Measurements from ENCODE around the gene LGALS1. TPM values are rescaled to one million over a fixed set of nuclear protein-coding genes. Genes with fewer than 3 reads are reported as not detected.

The LGALS1 gene
- 1,000 to 10,000 TPM; 1,423 to 2,007 (median 1,545) TPM for polyA plus RNA-seq (ENCODE audit: insufficient read length in 10 of 10)
- long read RNA-seq, donor 1, transcript LGALS1-201 (4 exons, 560 nt), result major isoform, 1,138 of 1,397 reads
- long read RNA-seq, donor 1, transcript LGALS1-204 (2 exons, 303 nt), result minor isoform, 5 of 1,397 reads
- long read RNA-seq, donor 1, partial matches to known transcripts, result 178 of 1,397 reads
- long read RNA-seq, donor 1, other reads (novel, unspliced or antisense), result 70 of 1,397 reads
- long read RNA-seq, donor 2, transcript LGALS1-202 (4 exons, 637 nt), result minor isoform, 6 of 1,404 reads
- long read RNA-seq, donor 2, transcript LGALS1-204 (2 exons, 303 nt), result minor isoform, 5 of 1,404 reads
- long read RNA-seq, donor 2, transcript LGALS1-201 (4 exons, 560 nt), result major isoform, 1,153 of 1,404 reads
- long read RNA-seq, donor 2, partial matches to known transcripts, result 149 of 1,404 reads
- long read RNA-seq, donor 2, other reads (novel, unspliced or antisense), result 91 of 1,404 reads
- long read RNA-seq, donor 3, result 0 reads
- long read RNA-seq, donor 4, transcript LGALS1-201 (4 exons, 560 nt), result major isoform, 714 of 908 reads
- long read RNA-seq, donor 4, transcript LGALS1-204 (2 exons, 303 nt), result minor isoform, 5 of 908 reads
- long read RNA-seq, donor 4, partial matches to known transcripts, result 145 of 908 reads
- long read RNA-seq, donor 4, other reads (novel, unspliced or antisense), result 44 of 908 reads
- long read RNA-seq, donor 5, transcript LGALS1-204 (2 exons, 303 nt), result minor isoform, 7 of 1,681 reads
- long read RNA-seq, donor 5, transcript LGALS1-201 (4 exons, 560 nt), result major isoform, 1,335 of 1,681 reads
- long read RNA-seq, donor 5, partial matches to known transcripts, result 215 of 1,681 reads
- long read RNA-seq, donor 5, other reads (novel, unspliced or antisense), result 121 of 1,681 reads
- long read RNA-seq, donor 6, transcript LGALS1-201 (4 exons, 560 nt), result major isoform, 1,091 of 1,444 reads
- long read RNA-seq, donor 6, transcript LGALS1-204 (2 exons, 303 nt), result minor isoform, 5 of 1,444 reads
- long read RNA-seq, donor 6, partial matches to known transcripts, result 275 of 1,444 reads
- long read RNA-seq, donor 6, other reads (novel, unspliced or antisense), result 69 of 1,444 reads
- long read RNA-seq, donor 7, transcript LGALS1-201 (4 exons, 560 nt), result major isoform, 641 of 768 reads
- long read RNA-seq, donor 7, partial matches to known transcripts, result 77 of 768 reads
- long read RNA-seq, donor 7, other reads (novel, unspliced or antisense), result 46 of 768 reads
- long read RNA-seq, donor 8, transcript LGALS1-201 (4 exons, 560 nt), result major isoform, 713 of 969 reads
- long read RNA-seq, donor 8, partial matches to known transcripts, result 201 of 969 reads
- long read RNA-seq, donor 8, other reads (novel, unspliced or antisense), result 50 of 969 reads
- long read RNA-seq, donor 9, transcript LGALS1-201 (4 exons, 560 nt), result major isoform, 149 of 183 reads
- long read RNA-seq, donor 9, partial matches to known transcripts, result 27 of 183 reads
- long read RNA-seq, donor 9, other reads (novel, unspliced or antisense), result 6 of 183 reads

DNA sequence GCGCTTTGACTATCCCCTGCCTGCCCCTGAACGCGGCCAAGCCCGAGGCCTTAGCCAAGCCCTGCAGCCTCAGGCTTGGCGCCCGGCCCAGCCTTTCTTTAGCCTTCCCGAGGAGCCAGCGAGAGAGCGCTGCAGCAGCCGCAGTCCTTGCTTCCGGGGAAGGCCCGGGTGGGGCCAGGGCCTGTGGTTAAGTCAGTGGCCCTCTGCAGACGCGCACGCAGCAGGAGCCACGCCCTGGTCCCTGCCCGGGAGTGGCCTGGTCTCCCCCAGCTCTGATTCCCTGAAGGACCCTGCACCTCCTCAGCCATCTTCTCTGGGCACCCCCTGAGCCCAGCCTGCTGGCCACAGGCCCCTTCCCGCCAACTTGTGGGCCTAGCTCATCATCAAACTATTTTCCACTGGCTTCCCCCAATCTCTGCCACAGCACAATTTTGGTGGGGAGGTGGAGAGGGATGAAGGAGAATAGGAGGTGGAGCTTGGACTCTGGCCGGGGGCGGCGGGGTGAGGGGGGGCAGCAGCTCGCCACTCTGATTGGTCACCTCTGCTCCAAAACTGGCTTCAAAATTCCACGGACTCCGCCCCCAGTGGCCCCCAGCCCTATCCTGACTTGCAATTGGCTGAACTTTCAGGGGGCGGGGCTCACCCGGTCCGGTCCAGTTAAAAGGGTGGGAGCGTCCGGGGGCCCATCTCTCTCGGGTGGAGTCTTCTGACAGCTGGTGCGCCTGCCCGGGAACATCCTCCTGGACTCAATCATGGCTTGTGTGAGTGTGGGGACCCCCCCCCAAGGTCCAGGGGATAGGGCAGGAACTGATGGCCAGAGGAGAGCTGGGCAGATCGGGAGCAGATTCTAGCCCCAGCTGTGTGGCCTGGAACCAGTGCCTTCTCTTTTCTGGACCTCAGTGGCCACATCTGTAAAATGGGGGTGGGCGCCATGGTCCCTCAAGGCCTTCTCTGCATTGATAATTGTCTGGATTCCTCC is at the start of gene LGALS1:
Gene LGALS1, plus strand, starts transcription at position 686 of the 979 bp plus-strand sequence. Its CDS starts 67 bp downstream, at position 753.
- peak; percentile 97 to 99 (median 98) for DNase-seq

- DNase-seq, result no peak
Measured at GRCh38 chr22:37625737-37626136, 49.7 kb upstream of the LGALS1 start.

GRCh38 chr22:37626144-37626543 is 49.3 kb upstream of the LGALS1 start:
- DNase-seq, result peak in 2 of 3 donors; percentile 64 to 75

DNA sequence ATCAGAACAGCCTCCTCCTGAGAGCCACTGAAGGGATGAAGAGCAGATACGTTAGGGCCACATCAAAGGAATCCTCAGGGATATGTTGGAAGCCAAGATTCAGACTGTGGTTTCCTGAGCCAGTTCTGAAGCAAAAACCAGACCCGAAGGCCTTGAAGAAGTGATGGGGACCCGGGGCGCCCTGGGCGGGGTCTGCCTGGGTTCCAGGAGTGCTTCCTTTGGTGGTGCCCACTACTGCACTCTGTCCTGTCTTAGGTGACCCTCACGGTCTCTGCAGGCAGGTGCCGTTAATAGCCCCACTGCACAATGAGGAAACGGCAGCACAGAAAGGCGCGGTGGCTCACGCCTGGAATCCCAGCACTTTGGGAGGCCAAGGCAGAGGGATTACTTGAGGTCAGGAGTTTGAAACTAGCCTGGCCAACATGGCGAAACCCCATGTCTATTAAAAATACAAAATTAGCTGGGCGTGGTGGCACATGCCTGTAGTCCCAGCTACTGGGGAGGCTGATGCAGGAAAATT is 48.8 kb upstream of the LGALS1 start:
- no peak for DNase-seq

GRCh38 chr22:37627121-37627520 is 48.3 kb upstream of the LGALS1 start:
- peak in 1 of 3 donors; percentile 66 for DNase-seq

DNA sequence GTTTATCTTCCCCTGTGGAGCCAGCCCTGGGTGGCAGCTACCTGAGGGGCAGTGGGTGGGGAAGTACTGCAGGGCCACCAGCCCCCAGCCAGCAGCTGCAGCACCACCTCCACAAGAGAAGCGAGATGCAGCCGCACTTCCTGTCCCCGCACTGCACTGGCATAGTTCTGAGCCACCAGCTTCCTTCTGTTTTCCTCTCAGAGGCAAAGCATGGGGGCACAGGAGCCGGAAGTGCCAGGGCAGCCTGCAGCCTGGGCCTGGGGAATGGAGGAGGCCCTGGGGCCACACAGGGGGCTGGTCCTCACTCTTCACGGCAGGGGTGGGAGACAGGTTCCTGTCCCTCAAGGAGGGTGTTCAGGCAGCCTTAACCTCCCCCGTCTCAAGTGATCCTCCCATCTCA is 47.9 kb upstream of the LGALS1 start:
- DNase-seq, result no peak

DNA sequence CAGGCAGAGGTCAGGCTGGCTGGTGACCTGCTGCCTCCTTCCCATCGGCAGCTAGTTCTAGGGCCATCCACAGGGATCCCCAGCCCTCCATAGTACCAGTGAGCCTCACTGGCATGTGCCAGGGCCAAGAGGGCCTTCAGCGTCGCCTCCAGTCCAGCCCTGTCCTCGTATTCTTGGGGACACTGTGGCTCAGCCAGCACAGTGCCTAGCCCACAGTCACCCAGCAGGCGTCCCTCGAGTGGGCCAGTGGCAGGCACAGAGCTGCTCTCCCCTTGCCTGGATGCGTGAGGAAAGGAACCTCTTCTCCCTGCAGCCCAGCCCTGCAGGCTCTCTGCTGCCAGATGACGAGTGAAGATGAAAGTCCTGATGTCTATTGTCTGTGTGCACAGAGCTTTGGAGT is 46.6 kb upstream of the LGALS1 start:
- no peak for DNase-seq

DNA sequence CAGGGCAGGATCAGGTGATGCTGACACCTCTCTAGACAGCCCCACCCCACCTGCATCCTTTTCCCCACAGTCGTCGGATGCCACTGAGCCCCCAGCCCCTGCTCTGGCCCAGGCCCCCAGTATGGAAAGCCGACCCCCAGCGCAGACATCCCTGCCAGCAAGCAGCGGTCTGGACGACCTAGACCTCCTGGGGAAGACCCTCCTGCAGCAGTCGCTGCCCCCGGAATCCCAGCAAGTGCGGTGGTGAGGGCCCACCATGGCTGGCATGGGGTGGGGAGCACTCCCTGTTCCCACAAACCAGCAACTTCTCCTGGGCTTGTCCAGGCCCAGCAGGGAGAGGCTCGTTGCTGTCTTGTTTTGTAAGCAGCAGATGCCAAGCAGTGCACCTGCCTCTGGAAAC is 45.5 kb upstream of the LGALS1 start:
- no peak for DNase-seq

DNA sequence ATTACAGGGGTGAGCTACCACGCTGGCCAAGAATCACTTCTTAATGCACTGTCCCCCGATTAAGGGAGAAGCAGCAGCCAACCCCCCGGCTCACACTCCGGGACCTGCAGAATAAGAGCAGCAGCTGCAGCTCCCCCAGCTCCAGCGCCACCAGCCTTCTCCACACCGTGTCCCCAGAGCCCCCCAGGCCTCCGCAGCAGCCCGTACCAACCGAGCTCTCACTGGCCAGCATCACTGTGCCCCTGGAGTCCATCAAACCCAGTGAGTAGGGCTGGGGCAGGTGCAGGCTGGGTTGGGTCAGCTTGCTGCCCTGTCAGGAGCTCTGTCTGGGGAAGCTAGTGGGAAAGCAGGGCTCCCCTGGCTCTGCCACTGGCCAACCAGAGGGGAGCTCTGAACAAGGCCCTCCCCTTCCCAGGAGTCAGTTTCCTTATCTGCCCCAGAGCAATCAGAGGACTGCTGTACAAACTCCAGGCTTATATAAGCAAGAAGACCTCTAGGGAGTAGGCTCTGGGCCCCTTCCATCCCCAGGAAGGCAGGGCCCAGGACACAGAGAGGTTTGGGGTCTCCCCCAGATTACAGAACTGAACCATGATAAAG is 44.5 kb upstream of the LGALS1 start:
- DNase-seq, result no peak

GRCh38 chr22:37631448-37632173 is 43.8 kb upstream of the LGALS1 start:
- DNase-seq, result peak in 1 of 3 donors; percentile 34

DNA sequence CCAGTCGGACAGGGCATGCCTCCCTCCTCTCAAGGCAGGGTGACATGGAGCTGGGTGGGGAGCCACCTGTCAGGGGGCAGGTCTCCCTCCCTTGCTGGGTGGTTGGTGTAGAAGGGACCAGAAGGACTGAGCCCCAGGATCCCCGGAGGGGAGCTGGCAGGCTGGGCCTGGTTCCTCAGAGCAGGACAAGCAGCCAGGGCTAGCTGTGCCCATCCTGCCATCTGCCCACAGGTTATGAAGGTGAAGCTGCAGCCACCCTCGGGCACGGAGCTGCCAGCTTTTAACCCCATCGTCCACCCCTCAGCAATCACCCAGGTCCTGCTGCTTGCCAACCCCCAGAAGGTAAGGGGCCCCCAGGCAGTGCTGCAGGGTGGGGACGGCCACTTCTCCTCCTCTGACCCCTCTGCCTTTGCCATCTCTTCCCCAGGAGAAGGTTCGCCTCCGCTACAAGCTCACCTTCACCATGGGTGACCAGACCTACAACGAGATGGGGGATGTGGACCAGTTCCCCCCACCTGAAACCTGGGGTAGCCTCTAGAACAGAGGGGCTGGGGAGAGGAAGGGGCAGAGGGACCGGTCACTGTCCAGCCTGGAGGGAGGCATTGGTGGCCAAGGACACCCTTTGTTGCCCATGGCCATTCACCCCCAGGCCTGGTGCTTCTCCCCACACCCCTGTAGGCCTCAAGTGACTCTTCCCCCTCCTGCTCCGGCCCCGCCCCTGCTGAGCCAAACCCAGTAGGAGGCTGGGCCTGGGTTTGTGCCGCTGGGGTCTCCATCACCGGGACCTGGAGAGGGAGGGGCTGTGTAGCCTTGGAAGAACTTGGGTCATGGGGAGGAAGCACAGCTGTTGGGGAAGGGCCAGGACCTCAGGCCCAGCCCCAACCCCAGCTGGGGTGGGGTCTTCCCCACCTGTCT is 43.0 kb upstream of the LGALS1 start:
- no peak for DNase-seq

DNA sequence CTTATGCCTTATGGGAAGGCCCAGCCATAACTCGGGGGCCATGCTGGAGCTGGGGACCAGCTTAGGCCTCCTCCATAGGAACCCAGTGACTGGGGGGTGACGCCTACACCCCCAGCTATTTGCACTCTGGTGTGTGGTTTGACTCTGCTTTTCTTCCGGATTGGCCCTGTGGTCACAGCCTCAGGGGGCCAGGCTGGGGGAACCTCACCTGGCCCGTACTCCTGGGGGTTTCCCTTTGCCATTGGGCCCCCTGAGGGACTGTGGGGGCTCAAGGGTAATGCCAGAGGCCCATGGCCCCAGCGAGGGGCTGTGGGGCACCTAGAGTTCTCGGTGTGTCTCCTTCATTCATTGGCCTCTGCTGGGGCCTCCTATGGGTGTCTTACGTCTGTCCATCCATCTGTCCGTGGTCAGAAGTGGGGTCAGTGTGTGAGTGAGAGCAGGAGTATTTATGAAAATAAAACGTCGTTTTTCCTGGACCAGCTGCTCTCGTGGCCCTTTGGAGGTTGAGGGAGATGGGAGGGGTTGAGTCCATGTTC is 42.3 kb upstream of the LGALS1 start:
- no peak for DNase-seq

DNA sequence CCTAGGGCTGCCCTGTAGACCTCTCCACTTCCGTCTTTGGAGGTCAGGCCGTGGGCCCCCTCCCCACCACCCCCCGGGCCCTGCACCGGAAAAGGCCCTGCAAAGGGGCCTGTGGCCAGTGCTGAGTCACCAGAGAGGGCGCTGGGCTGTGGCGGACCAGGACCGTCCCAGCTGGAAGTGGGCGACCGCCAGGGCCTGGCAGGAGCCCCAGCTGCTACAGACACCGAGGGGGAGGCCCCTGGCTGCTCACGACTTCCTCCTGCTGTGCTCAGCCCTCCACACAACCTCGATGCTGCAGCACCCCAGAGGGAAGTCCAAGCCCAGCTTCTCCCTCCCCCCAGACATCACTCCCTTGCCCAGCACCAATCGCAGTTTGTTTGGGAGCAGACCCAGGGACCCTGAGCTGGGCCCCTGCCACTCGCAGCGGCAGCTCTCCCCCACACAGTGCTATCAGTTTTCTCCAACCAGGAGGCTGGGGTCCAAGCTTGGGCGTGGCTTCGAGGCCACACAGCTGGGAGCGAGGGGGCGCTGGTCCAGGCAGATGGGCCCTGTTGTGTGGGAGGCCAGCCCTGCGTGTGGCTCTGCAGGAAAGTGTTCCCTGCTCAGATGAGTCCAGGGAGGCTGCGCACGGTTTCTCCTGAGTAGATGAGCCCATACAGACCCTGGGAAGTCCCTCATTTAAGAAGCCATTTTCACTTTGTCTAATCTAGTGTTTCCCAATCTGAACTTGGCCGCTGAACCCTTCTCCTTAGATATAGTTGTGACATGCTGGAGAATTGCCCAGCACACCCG is 41.6 kb upstream of the LGALS1 start:
- DNase-seq, result peak; percentile 84 to 98 (median 92)

GRCh38 chr22:37634417-37634924 is 41.0 kb upstream of the LGALS1 start:
- DNase-seq, result no peak

GRCh38 chr22:37635157-37635556 is 40.3 kb upstream of the LGALS1 start:
- DNase-seq, result no peak

Data from muscle of back (tissue), 13 donors.